ENCODE data around the gene LSM4.

GRCh38 chr19:18319591-18320135, 3.2 kb downstream of the LSM4 start:
- TF ChIP-seq, protein P1, sequence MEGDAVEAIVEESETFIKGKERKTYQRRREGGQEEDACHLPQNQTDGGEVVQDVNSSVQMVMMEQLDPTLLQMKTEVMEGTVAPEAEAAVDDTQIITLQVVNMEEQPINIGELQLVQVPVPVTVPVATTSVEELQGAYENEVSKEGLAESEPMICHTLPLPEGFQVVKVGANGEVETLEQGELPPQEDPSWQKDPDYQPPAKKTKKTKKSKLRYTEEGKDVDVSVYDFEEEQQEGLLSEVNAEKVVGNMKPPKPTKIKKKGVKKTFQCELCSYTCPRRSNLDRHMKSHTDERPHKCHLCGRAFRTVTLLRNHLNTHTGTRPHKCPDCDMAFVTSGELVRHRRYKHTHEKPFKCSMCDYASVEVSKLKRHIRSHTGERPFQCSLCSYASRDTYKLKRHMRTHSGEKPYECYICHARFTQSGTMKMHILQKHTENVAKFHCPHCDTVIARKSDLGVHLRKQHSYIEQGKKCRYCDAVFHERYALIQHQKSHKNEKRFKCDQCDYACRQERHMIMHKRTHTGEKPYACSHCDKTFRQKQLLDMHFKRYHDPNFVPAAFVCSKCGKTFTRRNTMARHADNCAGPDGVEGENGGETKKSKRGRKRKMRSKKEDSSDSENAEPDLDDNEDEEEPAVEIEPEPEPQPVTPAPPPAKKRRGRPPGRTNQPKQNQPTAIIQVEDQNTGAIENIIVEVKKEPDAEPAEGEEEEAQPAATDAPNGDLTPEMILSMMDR (IDR thresholded peaks at IDR 0.05; ENCODE audit: insufficient read depth, low read length, poor library complexity, severe bottlenecking), result no peak
- no peak for TF ChIP-seq EZH2phosphoT487 (conservative IDR thresholded peaks at IDR 0.05; ENCODE audit: low read length)
